GM21529 (cell line): ENCODE data around the gene COX14.
"Not testable (repeated sequence)": the region's sequence is repeated elsewhere in the genome, so short reads cannot be mapped to it uniquely, and the experiment has no call there.

Experiments used
- ATAC-seq: cut with Tn5 transposase; IDR thresholded peaks from one replicate; pipeline ENCODE4 v1.9.1; 2021; ENCODE audit not compliant: unreplicated experiment

Gene COX14

GRCh38 chr12:50151047-50151687 lies 39.1 kb downstream of the COX14 start:
- no peak for ATAC-seq

- ATAC-seq = not testable (repeated sequence)
These were observed 42.9 kb downstream of the COX14 start for GRCh38 chr12:50154947-50155346.

GRCh38 chr12:50156641-50157040 lies 44.6 kb downstream of the COX14 start:
- no peak for ATAC-seq

GRCh38 chr12:50157259-50157658 lies 45.2 kb downstream of the COX14 start:
- ATAC-seq = no peak

- no peak for ATAC-seq
These were observed 48.6 kb downstream of the COX14 start for GRCh38 chr12:50160643-50161042.

- ATAC-seq = no peak
These were observed 50.2 kb downstream of the COX14 start for GRCh38 chr12:50162230-50162629.

GRCh38 chr12:50164963-50165362 lies 52.9 kb downstream of the COX14 start:
- ATAC-seq = no peak

GRCh38 chr12:50166799-50167048 lies 54.7 kb downstream of the COX14 start:
- ATAC-seq = peak; percentile 38

GRCh38 chr12:50167049-50167828 lies 55.2 kb downstream of the COX14 start, which contains the start of gene CERS5:
CERS5 (minus strand) TSS chr12:50167369; CDS start chr12:50167297, 72 bp downstream.
- ATAC-seq = peak; percentile 99
